Liver (tissue), 3 donors: Measurements from ENCODE around the gene CEP63.

ENCODE experiments used
- EGR1 ChIP-seq, 2 donors: IDR thresholded peaks; 2 replicates each; pipeline ENCODE4 v1.6.1; 2016 to 2018; ENCODE audit warnings: antibody characterized with exemption in 2 of 2, low read depth in 2 of 2
- GABPA ChIP-seq, 2 donors: IDR thresholded peaks in 1 of 2; conservative IDR thresholded peaks in 1 of 2; 2 replicates each; pipeline ENCODE4 v1.6.1; 2016; ENCODE audit warnings: antibody characterized with exemption in 2 of 2, mild to moderate bottlenecking in 1 of 2, moderate library complexity in 1 of 2
- JUND ChIP-seq, 2 donors: IDR thresholded peaks; 2 replicates each; pipeline ENCODE4 v1.6.1; 2016; ENCODE audit warnings: antibody characterized with exemption in 2 of 2
- MAX ChIP-seq: IDR thresholded peaks from 2 replicates; pipeline ENCODE4 v1.6.1; 2016; ENCODE audit warnings: antibody characterized with exemption
- RAD21 ChIP-seq, 2 donors: IDR thresholded peaks; 2 replicates each; pipeline ENCODE4 v1.6.1; 2016; ENCODE audit warnings: antibody characterized with exemption in 2 of 2, mild to moderate bottlenecking in 2 of 2
- REST ChIP-seq: IDR thresholded peaks from 2 replicates; pipeline ENCODE4 v1.6.1; 2016; ENCODE audit warnings: antibody characterized with exemption, mild to moderate bottlenecking
- SP1 ChIP-seq: IDR thresholded peaks from 2 replicates; pipeline ENCODE4 v1.6.1; 2018; ENCODE audit warnings: antibody characterized with exemption, mild to moderate bottlenecking
- TAF1 ChIP-seq: conservative IDR thresholded peaks from 2 replicates; pipeline ENCODE4 v1.6.1; 2016; ENCODE audit warnings: antibody characterized with exemption, mild to moderate bottlenecking
- YY1 ChIP-seq: IDR thresholded peaks from 2 replicates; pipeline ENCODE4 v1.6.1; 2016; ENCODE audit warnings: antibody characterized with exemption, mild to moderate bottlenecking
- TF ChIP-seq, protein P1 (sequence below): fragments of 150-350 bp; IDR thresholded peaks from 2 replicates; pipeline ENCODE4 v1.5.1; 2017; ENCODE audit warnings: improper control_type of control experiment, low read depth, low read length; ENCODE audit not compliant: missing input control
- donor health status: healthy.
- donor health status: healthy.

- TF ChIP-seq, protein P1, sequence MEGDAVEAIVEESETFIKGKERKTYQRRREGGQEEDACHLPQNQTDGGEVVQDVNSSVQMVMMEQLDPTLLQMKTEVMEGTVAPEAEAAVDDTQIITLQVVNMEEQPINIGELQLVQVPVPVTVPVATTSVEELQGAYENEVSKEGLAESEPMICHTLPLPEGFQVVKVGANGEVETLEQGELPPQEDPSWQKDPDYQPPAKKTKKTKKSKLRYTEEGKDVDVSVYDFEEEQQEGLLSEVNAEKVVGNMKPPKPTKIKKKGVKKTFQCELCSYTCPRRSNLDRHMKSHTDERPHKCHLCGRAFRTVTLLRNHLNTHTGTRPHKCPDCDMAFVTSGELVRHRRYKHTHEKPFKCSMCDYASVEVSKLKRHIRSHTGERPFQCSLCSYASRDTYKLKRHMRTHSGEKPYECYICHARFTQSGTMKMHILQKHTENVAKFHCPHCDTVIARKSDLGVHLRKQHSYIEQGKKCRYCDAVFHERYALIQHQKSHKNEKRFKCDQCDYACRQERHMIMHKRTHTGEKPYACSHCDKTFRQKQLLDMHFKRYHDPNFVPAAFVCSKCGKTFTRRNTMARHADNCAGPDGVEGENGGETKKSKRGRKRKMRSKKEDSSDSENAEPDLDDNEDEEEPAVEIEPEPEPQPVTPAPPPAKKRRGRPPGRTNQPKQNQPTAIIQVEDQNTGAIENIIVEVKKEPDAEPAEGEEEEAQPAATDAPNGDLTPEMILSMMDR, result no peak
- TF ChIP-seq YY1 (no peak), TAF1 (no peak), RAD21 (IDR thresholded peaks at IDR 0.05) (no peak), SP1 (no peak), GABPA (IDR thresholded peaks at IDR 0.05 in 1 of 2, conservative IDR thresholded peaks at IDR 0.05 in 1 of 2) (no peak), JUND (IDR thresholded peaks at IDR 0.05) (no peak), MAX (no peak), EGR1 (IDR thresholded peaks at IDR 0.05; ENCODE audit: low read depth in 2 of 2) (no peak), REST (no peak)
These were observed 79.1 kb downstream of the CEP63 start for GRCh38 chr3:134564991-134565390.
